HG03060 (cell line): ENCODE data around the gene HK1.
"Not testable (repeated sequence)": the region's sequence is repeated elsewhere in the genome, so short reads cannot be mapped to it uniquely, and the experiment has no call there.

Experiments used
- ATAC-seq: cut with Tn5 transposase; IDR thresholded peaks from one replicate; pipeline ENCODE4 v1.9.1; 2021; ENCODE audit warnings: low read depth, moderate number of reproducible peaks; ENCODE audit not compliant: unreplicated experiment

HK1 gene

DNA sequence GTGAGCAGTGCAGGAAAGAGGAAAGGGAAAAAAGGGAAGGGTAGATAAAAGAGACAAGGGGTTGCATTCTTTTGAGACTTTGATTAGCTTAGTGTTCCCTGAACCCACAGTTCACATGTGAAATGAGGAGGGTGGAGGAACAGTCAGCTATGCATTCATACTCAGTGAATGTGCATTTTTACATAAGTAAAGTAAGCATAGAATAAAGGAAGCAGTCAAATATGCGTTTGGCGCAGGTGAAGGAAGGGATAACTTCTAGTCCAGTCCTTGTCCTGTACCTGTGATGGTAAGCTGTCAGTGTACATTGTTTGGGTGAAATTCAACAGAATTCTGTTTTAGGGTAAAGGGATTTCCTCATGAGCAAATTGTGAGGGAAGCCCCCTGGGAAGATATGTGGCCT lies 28.1 kb downstream of the HK1 start:
- no peak for ATAC-seq

DNA sequence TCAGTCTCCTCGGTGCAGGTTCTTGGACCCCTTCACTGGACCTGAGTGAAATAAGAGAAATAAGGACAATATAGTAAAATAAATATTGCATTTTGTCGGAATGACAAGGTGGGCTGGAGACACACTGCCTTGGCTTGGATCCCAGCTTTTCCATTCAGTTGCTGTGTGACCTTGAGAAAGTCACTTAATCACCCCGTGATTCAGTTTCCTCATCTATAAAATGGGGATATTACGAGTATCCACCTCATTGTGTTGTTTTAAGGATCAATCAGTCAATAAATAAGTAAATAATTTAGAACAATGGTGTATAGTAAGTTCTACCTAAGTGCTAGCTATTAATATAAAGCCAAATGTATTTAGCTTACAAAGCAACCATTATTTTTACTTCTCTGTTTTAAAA lies 29.1 kb downstream of the HK1 start:
- no peak for ATAC-seq

DNA sequence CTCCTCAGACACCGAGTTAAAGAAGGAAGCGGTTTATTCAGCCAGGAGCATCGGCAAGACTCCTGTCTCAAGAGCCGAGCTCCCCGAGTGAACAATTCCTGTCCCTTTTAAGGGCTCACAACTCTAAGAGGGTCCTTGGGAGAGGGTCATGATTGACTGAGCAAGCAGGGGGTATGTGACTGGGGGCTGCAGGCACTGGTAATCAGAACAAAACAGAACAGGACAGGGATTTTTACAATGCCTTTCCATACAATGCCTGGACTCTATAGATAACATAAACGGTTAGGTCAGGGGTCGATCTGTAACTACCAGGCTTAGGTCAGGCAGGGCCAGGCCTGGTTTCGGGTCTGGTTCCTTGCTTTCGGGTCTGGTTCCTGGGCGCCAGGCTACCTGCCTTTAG lies 30.0 kb downstream of the HK1 start:
- not testable (repeated sequence) for ATAC-seq

DNA sequence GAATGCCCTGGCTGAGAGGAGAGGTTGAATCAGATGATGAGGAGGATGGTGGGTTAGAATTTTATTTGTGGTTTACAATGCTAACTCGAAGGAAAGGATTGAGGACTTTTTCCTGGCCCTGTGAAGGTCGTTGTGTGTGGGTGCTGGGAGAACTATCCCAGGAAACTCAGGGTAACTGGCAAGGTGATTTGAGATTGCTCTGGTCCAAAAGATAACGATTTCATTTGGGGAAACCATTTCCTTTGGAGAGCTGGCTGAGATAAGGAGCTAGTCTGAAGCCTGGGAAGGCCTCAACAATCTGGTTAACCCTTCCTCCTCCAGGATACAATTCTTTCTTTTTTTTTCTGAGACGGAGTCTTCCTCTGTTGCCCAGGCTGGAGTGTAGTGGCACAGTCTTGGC lies 33.0 kb downstream of the HK1 start:
- no peak for ATAC-seq

DNA sequence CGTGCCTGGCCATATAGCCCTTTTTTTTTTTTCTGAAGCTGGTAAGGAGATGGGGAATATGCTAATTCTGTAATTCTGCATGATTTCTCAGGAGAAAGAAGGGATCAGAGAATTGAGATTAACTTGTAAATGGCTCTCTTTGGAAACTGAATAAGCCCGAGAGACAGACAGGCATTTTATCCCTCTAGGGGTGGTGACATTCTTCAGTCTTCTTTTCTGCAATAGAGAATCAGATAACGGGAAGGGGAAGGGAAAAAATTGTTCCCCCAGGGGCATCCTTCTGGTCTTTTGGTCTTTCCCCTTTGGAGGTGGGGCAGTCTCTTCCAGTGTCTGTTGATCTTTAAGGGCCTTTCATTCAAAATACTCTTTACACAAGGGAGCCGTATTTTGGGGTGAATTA lies 34.2 kb downstream of the HK1 start:
- no peak for ATAC-seq

DNA sequence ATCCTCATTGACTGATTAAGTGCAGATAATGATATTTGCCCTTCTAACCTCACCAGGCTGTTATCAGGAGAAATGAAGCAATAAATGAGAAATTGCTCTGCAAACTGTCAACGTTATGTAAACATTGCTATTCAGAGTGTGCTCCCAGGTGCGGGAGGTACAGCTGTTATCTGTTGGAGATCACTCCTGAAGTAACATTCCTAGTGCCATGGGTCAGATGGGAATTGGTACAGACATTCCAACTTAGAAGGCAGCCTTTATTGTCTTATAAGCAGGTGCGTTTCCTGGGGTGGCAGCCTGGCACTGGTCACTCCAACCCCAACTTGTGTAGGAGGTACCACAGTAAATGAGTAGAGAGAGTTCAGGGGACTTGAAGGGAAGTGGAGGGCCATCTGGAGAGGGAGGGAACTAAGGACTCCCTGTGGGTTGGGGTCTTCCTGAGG lies 36.8 kb downstream of the HK1 start:
- no peak for ATAC-seq

DNA sequence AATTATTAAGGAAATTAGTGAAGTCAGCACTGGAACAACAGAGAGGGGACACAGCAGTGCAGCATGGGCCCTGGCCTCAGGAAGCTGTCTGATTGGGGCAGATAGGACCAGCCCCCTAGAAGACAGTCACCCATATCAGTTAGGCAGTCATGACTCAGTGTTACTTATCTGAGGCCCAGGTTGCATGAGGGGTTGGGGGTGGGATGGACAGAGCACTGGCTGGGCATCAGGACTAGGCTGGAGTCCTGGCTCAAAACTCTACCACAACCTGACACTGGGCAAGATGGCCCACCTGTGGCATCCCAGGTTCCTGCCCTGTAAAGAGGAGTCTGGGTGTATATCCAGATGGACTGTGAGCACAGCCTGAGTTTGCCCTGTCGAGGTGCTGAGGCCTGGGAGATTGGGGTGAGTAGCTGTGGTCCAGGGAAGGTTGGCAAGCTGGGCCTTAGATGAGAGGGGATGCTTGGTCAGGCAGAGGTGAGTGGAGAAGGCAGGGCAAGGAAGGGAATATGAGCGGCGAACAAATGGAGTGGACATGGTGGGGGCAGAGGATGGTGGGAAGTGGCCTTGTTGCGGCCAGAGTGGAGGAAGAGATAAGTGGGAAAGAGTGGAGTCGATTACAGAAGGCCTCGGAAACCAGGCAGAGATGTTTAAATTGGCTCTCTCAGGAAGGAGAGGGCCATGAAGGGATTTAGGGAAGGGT lies 37.5 kb downstream of the HK1 start:
- ATAC-seq = no peak

DNA sequence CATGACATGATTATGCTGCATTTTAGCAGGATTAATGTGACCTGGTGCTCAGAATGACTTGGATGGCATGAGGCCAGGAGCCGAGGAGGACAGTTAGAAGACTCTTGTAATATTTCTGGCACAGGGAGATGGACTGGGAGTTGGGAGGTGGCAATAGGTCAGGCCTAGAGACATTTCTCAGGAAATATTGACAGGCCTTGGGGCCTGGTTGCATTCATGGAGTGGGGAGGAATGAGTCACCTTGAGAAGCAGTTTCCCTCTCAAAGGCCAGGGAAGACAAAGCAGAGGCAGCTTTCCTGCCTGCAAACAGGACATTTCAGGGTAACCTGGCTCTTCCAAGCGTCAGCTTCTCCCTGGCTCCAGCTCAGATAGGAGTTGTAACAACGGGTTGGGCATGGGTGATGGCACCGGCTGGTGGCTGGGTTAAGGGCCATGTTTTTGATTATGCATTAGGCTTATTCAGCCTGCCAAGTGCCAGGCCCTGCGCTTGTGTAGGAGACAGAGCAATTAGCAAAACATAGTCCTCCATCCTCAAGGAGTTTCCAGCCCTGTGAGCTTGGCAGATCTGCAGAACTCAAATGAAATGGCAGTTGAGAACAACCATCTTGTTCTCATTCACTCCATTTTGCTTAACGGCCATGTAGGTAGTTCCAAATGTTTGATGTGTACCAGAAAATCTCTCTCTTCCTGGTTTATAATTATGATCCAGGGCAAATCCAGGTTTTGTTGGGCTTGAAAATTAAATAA lies 38.2 kb downstream of the HK1 start:
- ATAC-seq = no peak

DNA sequence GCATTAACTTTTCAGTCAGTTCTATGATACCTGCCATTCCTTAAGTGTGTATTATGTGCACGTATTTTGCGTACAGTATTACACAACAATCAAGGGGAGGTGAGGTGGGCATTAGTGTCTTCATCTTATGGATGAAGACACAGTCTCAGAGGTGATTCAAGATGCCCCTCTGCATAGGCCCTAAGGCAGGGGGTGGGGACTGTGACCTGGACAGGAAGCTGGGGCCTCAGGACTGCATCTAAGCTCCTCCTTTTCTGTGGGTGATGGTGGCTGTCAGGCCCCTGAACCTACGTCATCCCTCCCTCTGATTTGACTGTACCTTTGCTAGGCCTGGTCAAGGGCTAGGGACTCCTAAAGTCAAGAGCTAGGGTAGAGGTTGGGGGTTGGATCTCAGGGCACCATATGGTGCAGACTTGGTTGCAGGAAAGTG lies 38.9 kb downstream of the HK1 start:
- ATAC-seq = peak; percentile 39

DNA sequence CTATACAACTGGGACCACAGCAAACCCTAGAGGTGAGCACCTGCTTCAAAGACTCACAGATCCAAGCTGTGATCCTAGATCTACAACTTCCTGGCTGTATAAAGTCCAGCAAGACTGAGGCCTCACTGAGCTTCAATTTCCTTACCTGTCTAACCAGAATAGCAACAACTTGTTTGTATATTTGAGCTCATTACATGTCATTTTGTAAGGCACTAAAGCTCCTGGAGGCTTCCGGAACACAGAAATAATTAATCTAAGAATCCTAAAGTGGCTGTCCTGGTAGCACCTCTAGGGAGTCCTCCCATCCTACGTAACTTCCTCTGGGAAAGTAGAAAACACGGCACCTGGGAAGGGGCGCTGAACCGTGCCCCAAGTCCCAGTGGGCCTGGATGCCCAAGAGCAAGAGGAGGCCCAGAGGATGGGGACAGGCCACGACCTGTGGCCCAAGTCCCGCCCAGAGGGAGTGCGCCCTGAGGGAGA lies 39.4 kb downstream of the HK1 start:
- no peak for ATAC-seq

DNA sequence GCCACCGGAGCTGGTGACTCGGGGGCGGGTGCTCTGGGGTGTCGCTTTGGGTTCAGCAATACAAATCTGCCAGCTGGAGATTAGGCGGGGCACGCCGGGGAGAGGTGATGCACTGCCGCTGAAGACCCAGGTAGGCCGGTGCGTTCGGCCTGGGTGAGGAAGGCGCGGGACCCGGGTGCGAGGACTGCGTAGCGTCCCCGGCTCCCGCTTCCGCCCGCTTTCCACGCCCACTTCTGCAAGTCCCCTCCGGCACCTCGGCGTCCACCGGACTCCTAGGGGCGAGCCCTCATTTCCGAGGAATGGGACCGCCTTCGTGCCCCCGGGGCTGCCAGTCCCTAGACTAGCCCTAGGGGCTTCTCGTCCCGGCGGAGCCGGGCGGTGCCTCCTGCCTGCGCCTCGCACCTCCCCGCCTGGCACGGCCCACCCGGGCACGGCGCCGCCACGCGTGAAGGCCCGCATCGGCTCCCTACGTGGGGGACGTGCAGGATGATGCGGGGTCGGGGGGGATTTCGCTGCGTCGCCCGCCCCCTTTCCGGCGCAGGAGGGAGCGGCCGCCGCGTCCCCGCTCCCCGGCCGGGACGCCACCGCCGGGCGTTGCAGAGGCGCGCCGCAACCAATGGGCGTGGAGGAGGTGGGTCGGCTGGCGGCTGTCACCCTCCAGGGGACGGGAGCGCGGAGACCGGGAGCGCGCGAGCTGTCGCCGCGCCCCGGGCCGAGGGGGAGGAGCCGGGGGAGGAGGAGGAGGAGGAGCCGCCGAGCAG lies 40.0 kb downstream of the HK1 start:
- no peak for ATAC-seq

DNA sequence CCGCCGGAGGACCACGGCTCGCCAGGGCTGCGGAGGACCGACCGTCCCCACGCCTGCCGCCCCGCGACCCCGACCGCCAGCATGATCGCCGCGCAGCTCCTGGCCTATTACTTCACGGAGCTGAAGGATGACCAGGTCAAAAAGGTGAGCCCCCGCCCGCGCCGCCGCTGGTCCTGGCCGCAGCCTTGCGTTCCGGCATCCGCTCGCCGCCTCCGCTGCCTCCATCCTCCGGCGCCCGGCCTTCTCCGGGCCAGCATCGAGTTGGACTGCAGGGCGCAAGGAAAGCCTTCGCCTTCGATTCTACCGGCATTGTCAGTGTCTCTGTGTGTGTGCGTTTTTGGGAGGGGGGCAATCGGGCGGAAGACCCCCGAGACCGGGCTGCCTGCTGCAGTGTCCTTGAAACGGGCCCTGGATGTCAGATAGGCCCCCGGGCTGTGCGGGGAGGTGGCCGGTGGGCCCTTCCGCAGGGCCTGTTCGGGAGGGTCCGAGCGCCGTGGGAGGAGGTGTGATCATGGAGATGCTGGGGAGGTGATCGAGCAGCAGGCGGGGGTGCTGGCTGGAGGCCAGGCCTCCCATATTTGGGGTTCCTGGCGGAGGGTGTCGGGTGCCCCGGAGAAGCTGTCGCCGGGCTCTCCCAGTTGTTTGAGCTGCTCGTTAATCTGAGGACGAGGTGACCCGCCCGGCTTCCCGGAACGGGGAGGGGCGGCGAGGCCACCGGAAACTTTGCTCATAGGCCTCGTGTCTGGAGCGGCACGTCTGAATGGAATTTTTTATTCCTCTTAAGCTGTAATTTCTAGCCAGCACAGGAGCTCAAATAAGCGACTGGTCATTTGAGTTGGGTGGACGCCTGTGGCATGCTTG lies 40.8 kb downstream of the HK1 start:
- no peak for ATAC-seq

DNA sequence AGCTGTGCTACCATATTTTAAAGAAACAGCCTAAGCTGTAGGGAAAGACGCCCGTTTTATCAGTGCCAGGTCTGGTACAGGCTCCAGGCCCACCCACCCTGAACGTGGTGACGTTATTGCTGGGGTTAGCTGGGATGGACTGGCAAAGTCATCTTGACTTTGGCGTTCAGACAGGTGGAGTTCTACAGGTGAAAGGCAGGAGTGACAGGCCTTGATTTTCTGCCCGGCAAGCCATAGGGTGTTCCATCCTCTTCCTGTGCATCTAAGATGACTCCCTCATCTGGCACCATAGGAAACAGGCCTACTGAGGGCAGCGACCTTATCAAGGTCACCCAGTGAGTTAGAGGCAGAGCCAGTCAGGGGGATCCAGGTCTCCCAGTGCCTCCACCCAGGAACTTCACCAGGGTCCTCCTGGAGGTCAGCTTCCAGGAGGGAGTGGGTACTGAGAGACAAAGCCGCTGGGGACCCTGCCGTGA lies 41.6 kb downstream of the HK1 start:
- ATAC-seq = no peak

DNA sequence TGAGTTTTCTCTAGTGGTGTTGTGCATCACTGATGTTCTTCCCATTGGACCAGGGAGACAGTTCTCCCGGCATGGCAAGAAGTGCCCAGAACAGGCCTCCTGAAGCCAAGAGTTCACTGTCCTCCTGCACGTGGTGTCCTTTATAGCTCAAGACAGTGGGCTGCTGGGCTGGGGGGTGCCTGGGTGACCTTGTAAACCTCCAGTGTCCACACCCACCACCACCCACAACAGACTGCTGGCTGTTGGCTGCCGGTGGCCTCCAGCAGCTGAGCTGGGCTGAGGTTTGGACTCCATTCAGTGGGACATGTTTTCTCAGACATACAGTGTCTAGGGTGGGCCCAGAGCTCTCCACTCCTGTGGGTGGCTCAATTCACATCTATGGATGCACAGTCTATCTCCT lies 42.2 kb downstream of the HK1 start:
- ATAC-seq = no peak

DNA sequence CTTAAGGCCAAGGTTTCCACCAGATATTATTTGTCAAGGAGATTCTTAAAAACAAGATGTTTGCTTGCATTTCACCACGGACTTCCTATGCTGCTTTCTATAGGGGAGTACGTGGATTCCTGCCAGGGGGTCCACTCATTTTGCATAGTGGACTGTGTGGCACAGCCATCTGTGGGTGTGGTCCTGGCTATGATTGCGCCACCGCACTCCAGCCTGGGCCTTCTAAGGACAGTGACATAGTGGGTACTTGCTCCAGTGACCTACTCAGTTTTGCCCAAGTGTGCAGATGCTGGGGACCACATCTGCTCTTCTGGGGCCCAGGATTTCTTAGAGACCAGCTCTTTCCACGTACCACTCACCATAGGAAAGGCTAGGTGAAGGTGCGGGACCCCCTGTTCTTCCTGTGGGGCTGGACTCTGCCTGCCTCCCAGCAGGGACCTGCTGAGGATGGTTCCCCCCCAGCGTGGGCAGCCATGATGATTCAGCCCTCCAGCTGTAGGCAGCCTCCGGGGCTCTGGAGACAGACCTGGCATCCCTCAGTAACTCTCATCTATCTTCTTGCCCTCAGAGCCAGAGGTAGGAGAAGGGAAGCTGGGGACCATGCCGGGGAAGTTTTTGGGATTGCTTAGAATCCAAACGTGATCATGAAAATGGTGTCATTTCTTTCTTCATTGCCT lies 42.9 kb downstream of the HK1 start:
- no peak for ATAC-seq

DNA sequence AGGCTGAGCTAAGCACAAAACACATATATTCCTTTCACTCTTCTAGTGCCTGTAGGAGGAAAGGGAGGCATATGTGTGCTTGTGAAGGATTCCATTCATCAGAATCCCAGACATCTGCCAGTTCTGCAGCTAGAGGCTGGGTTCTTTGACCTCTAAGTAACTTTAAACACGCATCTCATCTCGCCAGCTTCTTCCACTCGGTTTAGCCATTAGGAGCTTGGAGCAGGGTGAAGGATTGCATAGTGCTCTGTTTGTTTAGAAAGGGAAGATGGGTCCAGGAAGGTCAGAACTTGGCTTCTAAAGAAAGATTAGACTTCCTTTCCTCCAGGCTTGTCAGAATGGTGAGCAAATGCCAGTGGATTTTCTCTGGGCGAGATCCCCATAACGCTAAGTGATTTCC lies 43.6 kb downstream of the HK1 start:
- ATAC-seq = no peak

DNA sequence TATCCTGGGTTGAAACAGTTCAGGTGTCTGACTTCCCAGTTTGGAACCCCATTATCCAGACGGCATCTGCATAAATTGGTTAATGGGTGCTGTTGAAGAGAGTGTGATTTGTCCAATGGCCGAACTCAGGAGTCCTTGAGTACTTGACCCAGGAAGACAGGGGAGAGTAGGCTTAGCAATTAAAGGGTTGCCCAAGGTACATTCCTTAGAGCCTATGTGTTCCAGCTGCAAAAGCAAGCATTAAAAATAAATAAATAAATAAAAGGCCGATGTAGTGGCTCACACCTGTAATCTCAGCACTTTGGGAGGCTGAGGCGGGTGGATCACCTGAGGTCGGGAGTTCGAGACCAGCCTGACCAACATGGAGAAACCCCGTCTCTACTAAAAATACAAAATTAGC lies 44.0 kb downstream of the HK1 start:
- ATAC-seq = not testable (repeated sequence)

DNA sequence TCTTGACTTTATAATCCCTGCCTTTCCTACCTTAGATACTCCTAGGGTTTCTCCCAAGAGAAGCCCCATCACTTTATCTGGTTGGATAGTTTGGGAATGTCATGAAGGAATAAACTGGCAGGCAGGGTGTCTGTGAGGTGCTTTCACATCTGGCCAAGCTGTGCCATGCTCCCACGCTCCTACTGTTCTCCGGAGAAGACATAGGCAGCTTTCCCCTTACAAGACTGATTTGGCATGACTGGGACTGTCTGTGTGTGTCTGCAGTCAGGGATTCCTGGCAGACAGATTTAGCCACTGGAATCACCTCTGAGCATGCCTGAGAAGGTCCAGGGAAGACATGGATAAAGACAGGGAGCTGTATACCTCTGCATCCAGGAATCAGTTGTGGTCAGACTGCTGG lies 45.3 kb downstream of the HK1 start:
- no peak for ATAC-seq

DNA sequence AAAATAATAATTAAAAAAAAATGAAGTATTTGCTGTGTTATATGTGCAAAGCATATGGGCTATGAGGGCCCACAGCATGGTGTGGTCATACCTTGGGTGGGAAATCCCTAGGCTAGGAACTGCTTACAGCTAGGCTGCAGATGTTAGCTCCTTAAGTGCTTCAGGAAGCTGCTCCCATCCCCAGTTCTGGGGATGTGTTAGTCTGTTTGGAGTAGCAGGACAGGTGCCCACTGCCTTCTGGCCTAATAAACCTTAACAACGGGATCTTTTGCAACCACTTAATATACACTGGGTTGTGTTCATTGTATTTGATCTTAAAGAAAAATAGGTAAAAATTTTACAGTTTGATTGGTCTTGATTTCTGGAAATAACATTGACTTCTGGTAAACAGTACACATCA lies 46.3 kb downstream of the HK1 start:
- ATAC-seq = no peak
